ENCODE data around the gene NSMCE1. TPM values are rescaled to one million over a fixed set of nuclear protein-coding genes. Genes with fewer than 3 reads are reported as not detected.

NSMCE1 gene
- total and polyA plus RNA-seq, 4 donors, result 16.5 to 39.0 (median 21.7) TPM

DNA sequence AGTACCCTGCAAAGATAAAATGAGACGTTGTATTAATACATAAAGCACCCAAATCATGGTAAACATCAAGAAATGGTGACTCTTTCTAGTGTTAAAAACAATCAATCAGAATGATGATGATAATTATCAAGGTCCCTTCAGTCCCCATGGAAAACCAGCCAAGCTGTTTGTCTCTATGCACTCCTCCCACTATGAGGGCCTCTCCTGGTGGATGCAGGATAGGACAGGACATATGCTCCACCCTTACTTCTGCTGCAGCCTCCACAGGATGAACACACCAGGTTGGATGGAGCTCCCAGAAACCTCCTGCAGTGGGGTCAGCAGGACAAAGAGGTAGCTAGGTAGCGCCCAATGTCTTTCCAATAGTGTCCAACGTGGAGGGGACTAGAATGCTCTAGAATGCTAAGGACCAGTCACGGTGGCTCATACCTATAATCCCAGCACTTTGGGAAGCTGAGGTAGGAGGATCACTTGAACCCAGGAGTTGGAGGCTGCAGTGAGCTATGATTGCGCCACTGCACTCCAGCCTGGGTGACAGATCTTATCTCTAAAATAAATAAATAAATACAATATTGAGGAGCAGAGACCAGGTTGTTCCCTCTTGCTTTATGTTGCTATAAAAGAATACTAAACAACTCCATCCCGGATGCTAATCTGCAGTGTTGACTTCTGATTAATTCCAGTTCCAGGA is 75.1 kb downstream of the NSMCE1 start:
- Histone ChIP-seq H3K36me3 (ENCODE audit: control insufficient read depth in 4 of 4, insufficient read depth in 3 of 4, low read depth in 1 of 4, low read length in 3 of 4) (no peaks in the 10 kb centered on the region), H3K4me3 (ENCODE audit: low read depth in 1 of 3, low read length in 3 of 3) (no peak overlapping the region), H3K27me3 (ENCODE audit: control insufficient read depth in 4 of 4, insufficient read depth in 4 of 4, low read length in 3 of 4) (no peaks in the 10 kb centered on the region), H3K27ac (ENCODE audit: low read depth in 1 of 2, low read length in 2 of 2) (no peak overlapping the region), H3K9ac (ENCODE audit: low read depth in 1 of 2, low read length in 2 of 2) (no peak overlapping the region), H3K9me3 (ENCODE audit: control insufficient read depth in 4 of 4, low read length in 3 of 4) (no peaks in the 10 kb centered on the region), H3K4me1 (ENCODE audit: control insufficient read depth in 4 of 4, insufficient read depth in 4 of 4, low read length in 3 of 4) (peaks cover 0 to 18% (median 9%) of the 10 kb centered on the region in 4 donors)
- TF ChIP-seq, protein P1, sequence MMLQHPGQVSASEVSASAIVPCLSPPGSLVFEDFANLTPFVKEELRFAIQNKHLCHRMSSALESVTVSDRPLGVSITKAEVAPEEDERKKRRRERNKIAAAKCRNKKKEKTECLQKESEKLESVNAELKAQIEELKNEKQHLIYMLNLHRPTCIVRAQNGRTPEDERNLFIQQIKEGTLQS (IDR thresholded peaks at IDR 0.05), result no peak
- TF ChIP-seq TAF1 (conservative IDR thresholded peaks at IDR 0.05), result no peak
- TF ChIP-seq FOXA1 (IDR thresholded peaks at IDR 0.05), result no peak
- TF ChIP-seq RAD21 (IDR thresholded peaks at IDR 0.05), result peak in 1 of 2 donors; percentile 63
- no peak for DNase-seq (ENCODE audit: low spot score)
- WGBS, result 79% methylated on average over 6 of the region's 6 CpGs

DNA sequence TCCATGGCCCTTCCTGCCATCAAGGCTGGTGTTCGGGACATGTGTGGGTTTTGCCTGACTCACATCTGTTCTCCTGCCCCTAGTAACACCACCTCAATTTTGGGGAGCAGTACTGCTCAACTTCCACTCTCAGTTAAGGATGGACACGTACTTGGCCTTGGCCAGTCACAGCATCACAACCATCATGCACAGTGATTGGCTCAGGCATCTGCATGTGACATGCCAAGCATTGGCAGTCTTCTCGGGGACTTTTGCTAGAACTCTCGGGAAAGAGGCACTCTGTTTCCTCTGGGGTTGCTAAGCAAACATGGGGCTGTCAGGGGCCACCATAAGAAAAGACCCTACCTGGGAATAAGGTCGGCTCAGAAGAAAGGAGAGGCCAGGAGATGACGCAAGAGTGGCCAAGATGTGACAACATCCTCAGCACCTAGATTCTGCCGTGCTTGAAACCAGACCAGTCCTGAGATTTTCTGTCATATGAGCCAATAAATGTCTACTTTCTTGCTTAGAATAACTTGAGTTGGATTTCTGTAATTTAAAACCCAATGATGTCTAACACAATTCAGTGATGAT is 77.1 kb downstream of the NSMCE1 start:
- WGBS, result 85% methylated on average over 7 of the region's 7 CpGs
- no peak overlapping the region for H3K4me3 ChIP-seq (ENCODE audit: low read depth in 1 of 3, low read length in 3 of 3)
- H3K9me3 ChIP-seq (ENCODE audit: control insufficient read depth in 4 of 4, low read length in 3 of 4), result no peaks in the 10 kb centered on the region
- no peak overlapping the region for H3K27ac ChIP-seq (ENCODE audit: low read depth in 1 of 2, low read length in 2 of 2)
- DNase-seq (ENCODE audit: low spot score), result no peak
- TF ChIP-seq SP1 (IDR thresholded peaks at IDR 0.05), result no peak
- TF ChIP-seq, protein P2, sequence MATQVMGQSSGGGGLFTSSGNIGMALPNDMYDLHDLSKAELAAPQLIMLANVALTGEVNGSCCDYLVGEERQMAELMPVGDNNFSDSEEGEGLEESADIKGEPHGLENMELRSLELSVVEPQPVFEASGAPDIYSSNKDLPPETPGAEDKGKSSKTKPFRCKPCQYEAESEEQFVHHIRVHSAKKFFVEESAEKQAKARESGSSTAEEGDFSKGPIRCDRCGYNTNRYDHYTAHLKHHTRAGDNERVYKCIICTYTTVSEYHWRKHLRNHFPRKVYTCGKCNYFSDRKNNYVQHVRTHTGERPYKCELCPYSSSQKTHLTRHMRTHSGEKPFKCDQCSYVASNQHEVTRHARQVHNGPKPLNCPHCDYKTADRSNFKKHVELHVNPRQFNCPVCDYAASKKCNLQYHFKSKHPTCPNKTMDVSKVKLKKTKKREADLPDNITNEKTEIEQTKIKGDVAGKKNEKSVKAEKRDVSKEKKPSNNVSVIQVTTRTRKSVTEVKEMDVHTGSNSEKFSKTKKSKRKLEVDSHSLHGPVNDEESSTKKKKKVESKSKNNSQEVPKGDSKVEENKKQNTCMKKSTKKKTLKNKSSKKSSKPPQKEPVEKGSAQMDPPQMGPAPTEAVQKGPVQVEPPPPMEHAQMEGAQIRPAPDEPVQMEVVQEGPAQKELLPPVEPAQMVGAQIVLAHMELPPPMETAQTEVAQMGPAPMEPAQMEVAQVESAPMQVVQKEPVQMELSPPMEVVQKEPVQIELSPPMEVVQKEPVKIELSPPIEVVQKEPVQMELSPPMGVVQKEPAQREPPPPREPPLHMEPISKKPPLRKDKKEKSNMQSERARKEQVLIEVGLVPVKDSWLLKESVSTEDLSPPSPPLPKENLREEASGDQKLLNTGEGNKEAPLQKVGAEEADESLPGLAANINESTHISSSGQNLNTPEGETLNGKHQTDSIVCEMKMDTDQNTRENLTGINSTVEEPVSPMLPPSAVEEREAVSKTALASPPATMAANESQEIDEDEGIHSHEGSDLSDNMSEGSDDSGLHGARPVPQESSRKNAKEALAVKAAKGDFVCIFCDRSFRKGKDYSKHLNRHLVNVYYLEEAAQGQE (IDR thresholded peaks at IDR 0.05), result no peak
- TF ChIP-seq RAD21 (IDR thresholded peaks at IDR 0.05), result no peak
- no peak for TF ChIP-seq FOXA1 (IDR thresholded peaks at IDR 0.05)
- TF ChIP-seq HNF4G (IDR thresholded peaks at IDR 0.05), result no peak
- TF ChIP-seq FOXA2 (IDR thresholded peaks at IDR 0.05), result no peak
- no peak for TF ChIP-seq HNF4A (conservative IDR thresholded peaks at IDR 0.05)
- no peak for TF ChIP-seq NR2F2 (IDR thresholded peaks at IDR 0.05)
- TF ChIP-seq, protein P3, sequence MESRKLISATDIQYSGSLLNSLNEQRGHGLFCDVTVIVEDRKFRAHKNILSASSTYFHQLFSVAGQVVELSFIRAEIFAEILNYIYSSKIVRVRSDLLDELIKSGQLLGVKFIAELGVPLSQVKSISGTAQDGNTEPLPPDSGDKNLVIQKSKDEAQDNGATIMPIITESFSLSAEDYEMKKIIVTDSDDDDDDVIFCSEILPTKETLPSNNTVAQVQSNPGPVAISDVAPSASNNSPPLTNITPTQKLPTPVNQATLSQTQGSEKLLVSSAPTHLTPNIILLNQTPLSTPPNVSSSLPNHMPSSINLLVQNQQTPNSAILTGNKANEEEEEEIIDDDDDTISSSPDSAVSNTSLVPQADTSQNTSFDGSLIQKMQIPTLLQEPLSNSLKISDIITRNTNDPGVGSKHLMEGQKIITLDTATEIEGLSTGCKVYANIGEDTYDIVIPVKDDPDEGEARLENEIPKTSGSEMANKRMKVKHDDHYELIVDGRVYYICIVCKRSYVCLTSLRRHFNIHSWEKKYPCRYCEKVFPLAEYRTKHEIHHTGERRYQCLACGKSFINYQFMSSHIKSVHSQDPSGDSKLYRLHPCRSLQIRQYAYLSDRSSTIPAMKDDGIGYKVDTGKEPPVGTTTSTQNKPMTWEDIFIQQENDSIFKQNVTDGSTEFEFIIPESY (IDR thresholded peaks at IDR 0.05), result no peak
- TF ChIP-seq, protein P1 (IDR thresholded peaks at IDR 0.05), result no peak
- TF ChIP-seq, protein P4, sequence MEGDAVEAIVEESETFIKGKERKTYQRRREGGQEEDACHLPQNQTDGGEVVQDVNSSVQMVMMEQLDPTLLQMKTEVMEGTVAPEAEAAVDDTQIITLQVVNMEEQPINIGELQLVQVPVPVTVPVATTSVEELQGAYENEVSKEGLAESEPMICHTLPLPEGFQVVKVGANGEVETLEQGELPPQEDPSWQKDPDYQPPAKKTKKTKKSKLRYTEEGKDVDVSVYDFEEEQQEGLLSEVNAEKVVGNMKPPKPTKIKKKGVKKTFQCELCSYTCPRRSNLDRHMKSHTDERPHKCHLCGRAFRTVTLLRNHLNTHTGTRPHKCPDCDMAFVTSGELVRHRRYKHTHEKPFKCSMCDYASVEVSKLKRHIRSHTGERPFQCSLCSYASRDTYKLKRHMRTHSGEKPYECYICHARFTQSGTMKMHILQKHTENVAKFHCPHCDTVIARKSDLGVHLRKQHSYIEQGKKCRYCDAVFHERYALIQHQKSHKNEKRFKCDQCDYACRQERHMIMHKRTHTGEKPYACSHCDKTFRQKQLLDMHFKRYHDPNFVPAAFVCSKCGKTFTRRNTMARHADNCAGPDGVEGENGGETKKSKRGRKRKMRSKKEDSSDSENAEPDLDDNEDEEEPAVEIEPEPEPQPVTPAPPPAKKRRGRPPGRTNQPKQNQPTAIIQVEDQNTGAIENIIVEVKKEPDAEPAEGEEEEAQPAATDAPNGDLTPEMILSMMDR (IDR thresholded peaks at IDR 0.05; ENCODE audit: low read depth, low read length, missing input control), result no peak
- TF ChIP-seq TAF1 (conservative IDR thresholded peaks at IDR 0.05), result no peak
- no peak for TF ChIP-seq RXRA (IDR thresholded peaks at IDR 0.05)
- no peak for TF ChIP-seq EGR1 (IDR thresholded peaks at IDR 0.05; ENCODE audit: low read depth in 2 of 2)
- TF ChIP-seq, protein P5, sequence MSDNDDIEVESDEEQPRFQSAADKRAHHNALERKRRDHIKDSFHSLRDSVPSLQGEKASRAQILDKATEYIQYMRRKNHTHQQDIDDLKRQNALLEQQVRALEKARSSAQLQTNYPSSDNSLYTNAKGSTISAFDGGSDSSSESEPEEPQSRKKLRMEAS (IDR thresholded peaks at IDR 0.05), result no peak
- no peak for TF ChIP-seq GABPA (IDR thresholded peaks at IDR 0.05 in 1 of 2, conservative IDR thresholded peaks at IDR 0.05 in 1 of 2)
- no peak for TF ChIP-seq YY1 (IDR thresholded peaks at IDR 0.05)
- TF ChIP-seq JUND (IDR thresholded peaks at IDR 0.05), result no peak
- peaks cover 0 to 18% (median 9%) of the 10 kb centered on the region in 4 donors for H3K4me1 ChIP-seq (ENCODE audit: control insufficient read depth in 4 of 4, insufficient read depth in 4 of 4, low read length in 3 of 4)
- H3K27me3 ChIP-seq (ENCODE audit: control insufficient read depth in 4 of 4, insufficient read depth in 4 of 4, low read length in 3 of 4), result no peaks in the 10 kb centered on the region
- no peaks in the 10 kb centered on the region for H3K36me3 ChIP-seq (ENCODE audit: control insufficient read depth in 4 of 4, insufficient read depth in 3 of 4, low read depth in 1 of 4, low read length in 3 of 4)
- H3K9ac ChIP-seq (ENCODE audit: low read depth in 1 of 2, low read length in 2 of 2), result no peak overlapping the region
